ENCODE results near the gene FCF1.

DNA sequence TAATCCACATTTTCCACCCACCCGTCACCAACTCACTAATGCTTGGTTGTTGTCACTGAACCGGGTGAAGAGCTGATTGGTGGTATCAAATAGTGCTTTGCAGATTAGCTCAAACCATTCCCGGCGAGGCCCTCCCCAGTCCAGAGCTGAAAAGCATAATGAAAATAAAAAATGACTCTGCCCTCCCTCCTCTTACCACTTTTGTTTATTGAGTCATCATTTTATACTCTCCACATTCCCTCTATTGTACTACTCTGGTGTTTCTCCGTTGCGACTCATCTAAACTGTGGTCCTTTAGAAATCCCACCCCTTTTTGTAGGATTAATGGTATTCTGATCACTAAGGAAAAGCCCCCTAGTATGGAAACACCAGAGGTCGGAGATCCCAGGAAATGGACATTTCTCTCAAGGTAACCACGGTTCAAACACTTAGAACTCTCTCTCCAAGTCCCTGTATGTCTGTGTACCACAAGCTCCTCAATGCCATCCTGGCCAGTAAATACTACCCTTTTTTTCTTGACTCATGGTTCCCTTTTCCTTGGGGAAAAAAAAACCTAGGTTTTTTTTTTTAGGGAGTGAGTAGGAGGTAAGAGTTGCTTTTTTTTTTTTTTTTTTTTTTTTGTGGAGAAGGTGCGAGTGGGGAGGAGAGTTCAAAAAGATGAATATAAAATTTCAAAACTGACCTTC is 42.1 kb upstream of the FCF1 start:
- TF ChIP-seq, protein P1, sequence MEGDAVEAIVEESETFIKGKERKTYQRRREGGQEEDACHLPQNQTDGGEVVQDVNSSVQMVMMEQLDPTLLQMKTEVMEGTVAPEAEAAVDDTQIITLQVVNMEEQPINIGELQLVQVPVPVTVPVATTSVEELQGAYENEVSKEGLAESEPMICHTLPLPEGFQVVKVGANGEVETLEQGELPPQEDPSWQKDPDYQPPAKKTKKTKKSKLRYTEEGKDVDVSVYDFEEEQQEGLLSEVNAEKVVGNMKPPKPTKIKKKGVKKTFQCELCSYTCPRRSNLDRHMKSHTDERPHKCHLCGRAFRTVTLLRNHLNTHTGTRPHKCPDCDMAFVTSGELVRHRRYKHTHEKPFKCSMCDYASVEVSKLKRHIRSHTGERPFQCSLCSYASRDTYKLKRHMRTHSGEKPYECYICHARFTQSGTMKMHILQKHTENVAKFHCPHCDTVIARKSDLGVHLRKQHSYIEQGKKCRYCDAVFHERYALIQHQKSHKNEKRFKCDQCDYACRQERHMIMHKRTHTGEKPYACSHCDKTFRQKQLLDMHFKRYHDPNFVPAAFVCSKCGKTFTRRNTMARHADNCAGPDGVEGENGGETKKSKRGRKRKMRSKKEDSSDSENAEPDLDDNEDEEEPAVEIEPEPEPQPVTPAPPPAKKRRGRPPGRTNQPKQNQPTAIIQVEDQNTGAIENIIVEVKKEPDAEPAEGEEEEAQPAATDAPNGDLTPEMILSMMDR (IDR thresholded peaks at IDR 0.05; ENCODE audit: poor library complexity): no peak
- no peak for TF ChIP-seq EZH2 (IDR thresholded peaks at IDR 0.05; ENCODE audit: borderline replicate concordance)
